HG03045 (cell line): ENCODE measurements around the gene LAMA4.
"Not testable (repeated sequence)": the region's sequence is repeated elsewhere in the genome, so short reads cannot be mapped to it uniquely, and the experiment has no call there.

Experiments used
- ATAC-seq: cut with Tn5 transposase; IDR thresholded peaks from one replicate; pipeline ENCODE4 v1.9.1; 2021; ENCODE audit warnings: mild to moderate bottlenecking, moderate library complexity; ENCODE audit not compliant: unreplicated experiment

LAMA4 gene

DNA sequence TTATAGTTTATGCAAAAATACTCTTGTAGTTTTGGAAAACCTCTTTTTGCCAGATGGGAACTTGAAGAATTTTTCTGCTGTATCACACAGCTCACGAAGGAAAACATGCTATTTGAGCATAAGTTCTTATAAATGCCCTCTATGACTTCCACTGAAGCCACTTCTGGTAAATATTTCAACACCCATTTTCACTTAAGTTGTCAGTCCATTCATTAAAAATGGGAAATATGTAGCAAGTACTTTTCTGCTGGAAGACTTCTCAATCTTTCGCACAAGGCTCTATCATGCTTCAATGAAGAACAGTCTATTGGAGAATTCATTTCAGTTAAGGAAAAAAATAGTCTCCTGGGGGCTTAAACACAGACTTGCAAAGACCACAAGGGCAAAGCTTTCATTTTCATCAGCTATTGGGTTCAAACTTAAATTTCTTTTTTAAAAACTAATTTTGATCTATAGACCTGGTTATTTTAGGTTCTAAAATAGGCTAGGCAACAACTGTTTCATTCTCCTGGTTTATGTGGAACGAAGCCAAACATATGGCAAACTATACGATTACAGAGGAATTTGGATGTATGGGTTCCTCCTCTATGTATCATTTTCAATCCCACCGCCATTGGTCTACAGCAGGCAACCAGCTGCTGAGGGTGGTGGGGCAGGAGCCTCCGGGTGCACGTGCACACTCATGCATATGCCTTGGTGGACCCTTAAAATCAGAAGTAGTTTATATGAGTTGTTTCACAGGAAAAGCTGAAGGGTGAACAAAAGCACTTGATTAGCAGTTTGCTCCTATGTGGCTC lies 38.7 kb downstream of the LAMA4 start:
- ATAC-seq, result no peak

DNA sequence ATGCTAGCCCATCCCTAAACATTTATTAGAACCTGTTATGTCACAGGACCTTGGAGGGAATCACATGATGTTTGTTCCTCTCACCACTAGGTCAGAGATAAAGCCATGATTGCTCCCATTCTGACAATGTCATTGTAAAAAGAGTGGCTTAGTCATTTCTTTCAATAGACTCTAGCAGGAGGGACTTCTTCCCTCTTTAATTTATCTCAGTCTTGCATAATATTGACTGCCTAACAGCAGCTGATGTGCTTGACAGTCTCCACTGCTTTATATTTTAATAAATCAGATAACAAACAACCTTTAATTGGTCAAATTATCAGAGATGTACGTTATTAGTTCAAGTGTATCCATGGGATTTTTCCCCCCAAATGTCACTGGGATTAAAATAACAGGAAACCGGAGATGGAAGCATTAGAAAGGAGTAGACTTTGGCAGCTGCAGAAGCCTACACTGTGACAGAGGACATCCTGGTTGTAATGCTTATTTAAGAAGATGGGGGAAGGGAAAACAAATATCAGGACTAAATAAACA lies 39.6 kb downstream of the LAMA4 start:
- ATAC-seq, result no peak

DNA sequence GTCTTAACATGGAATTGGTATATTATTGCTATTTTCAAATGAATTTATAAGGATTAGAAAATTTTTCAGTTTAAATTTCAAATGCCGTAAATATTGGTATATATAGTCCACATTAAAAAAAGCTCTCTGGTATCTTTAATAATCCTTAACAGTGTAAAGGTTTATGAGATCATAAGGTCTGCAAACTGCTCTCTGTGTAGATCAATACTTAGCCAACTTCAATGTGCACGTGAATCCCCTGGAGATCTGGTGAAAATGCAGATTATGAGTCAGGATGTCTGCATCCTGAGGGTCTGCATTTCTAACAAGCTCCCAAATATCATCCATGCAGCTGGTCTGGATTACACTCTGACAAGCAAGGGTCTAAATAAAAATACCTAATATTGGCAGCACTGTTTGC lies 43.5 kb downstream of the LAMA4 start:
- ATAC-seq, result no peak

DNA sequence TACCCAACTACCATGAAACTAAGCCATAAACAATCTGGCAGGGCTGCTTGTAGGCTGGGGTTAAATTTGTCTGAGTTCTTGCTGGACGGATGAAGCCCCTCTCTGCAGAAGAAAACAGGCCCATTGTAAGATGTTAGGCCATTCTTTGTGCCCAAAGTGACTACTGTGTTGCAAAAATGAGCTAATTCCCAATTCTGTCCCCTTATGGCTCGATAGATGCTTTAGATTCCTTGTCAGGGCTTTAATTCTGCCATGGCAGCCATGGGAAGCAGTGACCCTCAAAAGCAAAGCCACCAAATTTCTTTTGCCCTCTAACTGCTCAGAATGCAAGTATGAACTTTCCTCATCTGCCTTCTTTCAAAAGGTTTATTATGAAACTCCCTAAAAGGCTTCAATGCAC lies 45.2 kb downstream of the LAMA4 start:
- ATAC-seq, result no peak

DNA sequence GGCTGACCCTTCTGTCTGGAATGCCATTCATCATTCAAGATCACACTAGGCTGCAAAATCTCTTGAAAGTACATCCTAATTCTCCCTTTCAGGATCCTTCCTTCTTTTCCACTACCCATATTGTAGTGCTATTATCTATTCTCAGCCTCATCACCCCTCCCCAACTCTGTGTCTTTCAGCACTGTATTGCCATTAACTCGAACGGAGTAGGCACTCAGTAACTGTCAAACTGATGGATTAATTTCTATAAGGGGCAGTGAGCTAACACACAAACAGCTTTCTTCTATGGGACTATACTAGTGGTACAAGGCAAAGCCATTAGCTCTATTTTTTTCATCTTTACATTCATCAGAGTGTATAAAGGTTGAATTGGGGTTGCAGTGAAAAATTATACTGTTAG lies 46.6 kb downstream of the LAMA4 start:
- no peak for ATAC-seq

DNA sequence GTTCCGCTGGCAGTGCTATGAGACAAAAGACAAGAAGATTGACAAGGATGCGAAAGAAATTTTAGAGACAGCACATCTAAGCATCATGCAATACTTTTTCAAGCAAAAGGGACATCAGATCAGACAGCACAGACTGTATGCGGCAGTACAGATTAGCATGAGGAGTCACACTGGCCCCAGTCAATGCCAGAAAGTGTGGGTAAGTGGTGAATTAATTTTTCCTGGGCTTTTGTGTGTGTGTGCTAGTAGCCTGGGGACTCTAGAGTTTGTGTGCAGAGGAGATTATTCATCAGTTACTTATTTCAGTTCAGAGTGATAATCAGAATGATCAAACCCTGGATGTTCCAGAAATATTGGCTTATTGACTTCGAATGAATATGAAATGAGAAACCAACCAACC lies 47.2 kb downstream of the LAMA4 start:
- ATAC-seq, result no peak

DNA sequence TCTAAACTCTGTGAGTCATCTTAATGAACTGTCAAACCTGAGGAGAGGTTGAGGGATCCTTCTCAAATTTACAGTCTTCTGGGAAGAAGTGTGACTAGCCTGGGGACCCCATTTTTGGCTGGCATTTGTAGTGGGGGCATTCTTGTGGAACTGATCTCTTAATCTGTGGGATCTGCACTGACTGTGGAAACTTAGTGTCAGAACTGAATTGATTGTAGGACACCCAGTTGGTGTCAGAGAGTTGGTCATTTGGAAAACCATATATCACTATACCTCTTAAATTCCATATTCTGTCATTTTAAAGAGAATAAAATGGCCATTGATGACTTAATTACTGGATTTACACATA lies 48.3 kb downstream of the LAMA4 start:
- no peak for ATAC-seq

DNA sequence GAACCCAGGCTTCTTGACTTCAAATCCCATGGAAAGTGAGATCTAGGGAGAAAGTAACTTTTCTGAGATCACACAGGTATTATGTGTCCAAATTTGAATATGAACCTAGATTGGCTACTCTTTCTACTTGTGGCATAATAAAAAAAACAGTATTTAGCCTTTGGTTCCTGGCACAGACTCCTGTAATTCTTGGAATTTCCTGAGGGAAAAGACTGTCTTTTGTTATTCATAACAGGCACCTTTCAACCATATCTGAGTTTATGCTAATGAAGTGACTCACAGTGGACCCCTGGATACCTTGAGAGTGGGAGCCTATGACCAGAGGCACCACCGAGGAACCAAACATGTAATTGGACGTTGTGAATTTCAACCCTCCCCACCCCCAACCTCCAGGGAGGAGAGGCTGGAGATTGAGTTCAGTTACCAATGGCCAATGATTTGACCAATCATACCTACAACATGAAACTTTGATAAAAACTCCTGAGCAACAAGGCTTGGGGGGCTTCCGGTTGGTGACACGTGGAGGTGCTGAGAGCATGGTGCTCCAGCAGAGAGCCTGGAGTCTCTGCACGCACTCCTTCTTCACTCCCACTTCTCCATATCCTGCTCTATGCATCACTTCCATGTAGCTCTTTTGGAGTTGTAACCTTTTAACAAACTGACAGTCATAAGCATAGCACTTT lies 48.8 kb downstream of the LAMA4 start:
- no peak for ATAC-seq

DNA sequence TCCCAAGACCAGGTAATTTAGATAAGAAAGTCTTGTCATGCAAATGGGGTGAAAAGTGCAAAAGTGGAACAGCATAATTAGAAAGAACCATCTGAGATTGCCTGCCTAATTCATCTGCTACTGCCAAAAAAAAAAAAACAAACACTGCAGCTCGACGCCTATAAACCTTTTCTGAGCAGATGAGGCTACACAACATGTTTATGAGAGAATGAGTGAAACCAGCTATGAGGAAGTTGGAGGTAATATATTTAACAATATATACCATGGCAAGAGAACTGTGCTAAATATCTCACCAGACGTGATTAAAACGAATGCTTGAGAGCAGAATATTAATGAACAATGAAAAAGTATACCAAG lies 50.0 kb downstream of the LAMA4 start:
- no peak for ATAC-seq

DNA sequence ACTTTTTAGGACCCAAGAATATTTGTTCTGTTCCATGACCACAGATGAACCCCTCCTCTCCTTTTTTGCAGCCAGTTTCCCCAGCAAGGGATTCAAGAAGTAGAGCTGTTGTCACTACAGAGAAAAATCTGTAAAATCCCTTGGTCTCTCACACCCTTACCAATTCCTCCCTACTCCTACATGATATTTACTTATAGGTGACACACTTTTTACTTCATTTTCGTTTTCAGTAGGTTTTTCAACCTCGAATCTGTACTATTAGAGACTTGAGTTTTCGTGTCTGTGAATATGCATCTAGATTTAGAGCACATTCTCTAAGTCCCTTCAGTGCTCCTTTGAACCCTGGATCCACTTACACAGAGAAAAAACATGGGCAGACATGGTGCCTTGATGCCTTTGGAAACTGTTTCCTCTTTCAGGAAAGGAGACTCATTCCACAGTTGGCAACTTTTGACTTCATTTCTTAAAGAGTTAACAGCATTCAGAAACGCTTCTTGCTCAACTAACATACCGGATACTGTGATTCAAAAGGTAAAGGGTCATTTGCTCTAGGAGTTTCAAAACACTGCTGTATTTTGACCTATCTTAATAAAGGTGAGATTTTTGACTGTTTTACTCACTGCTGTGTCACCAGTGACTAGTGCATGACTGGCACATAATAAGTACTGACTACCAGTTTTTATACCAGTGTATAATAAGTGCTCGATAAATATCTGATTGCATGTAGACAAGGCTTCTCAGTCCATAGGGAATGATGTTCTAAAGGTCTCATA lies 50.6 kb downstream of the LAMA4 start:
- no peak for ATAC-seq

DNA sequence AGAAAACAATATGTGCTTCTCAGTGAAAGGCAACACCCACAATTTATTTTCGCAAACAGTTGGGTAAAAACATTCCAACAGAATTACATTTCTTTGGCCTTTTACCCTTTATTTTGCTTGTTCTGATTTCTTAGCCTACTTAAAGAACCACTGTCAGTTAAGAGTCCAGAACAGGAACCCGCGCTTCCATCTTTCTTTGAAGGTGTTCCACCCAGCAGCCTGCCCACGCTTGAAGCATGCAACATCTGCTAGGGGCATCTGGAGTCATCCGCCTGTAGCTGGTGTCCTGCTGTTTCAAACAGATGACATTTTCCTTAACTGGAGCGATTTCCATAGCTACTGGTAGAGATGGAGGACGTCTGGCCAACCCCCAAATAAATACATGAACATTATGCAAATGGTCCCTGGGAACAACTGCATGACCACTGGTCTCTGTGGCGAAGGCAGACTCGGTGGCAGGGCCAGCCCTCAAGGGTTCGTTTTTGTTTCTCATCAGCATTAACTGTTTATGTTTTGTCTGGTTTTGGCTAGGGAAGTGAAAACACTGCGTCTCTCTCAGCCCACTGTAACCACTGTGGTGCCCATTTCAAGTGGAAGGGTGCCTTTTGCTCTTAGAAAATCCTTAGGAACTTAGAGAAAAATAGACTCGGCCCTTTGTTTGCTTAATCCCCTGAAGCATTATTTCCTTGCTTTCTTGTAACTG lies 51.6 kb downstream of the LAMA4 start:
- ATAC-seq, result no peak

DNA sequence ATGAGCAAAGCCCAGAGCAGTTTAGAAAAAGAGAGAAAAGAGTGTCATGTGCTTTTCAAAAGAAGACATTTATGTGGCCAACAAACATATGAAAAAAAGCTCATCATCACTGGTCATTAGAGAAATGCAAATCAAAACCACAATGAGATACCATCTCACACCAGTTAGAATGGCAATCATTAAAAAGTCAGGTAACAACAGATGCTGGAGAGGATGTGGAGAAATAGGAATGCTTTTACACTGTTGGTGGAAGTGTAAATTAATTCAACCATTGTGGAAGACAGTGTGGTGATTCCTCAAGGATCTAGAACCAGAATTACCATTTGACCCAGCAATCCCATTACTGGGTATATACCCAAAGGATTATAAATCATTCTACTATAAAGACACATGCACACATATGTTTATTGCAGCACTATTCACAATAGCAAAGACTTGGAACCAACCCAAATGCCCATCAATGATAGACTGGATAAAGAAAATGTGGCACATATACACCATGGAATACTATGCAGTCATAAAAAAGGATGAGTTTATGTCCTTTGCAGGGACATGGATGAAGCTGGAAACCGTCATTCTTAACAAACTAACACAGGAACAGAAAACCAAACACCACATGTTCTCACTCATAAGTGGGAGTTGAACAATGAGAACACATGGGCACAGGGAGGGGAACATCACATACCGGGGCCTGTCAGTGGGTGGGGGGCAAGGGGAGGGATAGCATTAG lies 54.0 kb downstream of the LAMA4 start:
- ATAC-seq, result not testable (repeated sequence)

DNA sequence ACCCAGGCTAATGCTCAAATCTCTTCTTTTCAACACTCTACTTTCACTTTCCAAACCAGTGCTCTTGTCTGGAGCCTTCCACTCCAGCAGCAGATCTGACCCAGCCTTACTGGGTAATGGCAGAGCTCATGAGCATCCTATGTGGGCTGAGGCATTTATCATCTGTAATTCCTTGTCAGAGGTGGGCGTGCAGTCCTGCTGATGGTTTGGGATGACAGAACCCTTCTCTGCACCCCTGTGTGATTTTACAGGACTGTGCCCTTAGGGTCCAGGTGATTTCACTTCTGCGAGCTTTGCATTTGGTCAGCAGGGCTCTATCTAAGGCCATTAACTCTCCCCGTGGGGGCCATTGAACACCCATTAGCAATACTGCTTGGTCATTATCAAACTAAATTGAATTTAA lies 55.4 kb downstream of the LAMA4 start:
- no peak for ATAC-seq

DNA sequence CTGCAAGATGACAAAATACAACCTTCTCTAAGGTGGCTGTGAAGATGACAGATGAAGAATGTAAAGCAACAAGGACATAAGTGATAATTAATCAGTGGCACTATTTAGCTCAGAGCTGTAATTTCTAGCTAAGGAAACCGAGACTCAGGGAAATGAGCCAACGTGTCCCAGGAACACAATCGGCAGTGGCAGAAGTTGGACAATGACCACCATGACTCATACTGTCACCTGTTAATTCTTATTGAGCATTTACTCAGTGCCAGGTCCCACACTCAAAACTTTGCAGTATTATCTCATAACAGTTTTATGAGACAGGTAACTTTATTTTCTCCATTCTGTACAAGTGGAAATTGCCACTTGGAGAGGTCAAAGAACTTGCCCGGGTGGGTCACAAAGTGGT lies 55.8 kb downstream of the LAMA4 start:
- no peak for ATAC-seq

DNA sequence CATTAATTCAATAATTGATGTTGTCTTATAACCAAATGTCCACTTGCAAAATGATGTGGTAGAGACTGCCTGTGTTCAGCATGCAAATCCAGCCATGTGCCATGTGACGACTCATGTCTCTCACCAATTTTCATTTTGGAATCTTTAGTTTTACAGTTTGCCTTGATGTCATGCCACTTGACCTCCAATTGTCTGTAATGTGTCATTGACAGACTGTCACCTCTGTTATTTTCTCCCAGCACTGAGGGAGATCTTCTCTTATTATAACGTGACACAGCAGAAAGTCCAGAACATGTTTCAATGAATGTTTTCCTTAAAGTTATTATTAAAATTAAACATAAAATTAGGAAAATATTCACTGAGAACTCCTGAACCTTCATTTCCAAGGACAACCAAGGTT lies 56.7 kb downstream of the LAMA4 start:
- no peak for ATAC-seq

DNA sequence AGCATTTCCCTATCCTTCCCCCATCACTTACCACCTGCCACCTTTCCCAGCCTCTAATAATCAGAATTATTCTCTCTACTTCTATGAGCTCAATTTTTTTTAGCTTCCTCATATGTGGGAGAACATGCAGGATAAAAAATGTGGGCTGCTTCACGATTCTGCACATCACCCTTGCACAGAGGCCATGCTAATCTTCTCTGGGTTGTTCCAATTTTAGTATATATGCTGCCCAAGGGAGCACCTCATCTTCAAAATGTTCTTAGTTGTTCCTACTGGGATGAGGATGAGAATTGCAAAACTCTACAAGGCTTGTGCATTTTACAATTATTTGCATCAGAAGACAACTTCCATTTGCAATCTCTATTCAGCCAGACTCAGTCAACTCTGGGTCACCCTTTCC lies 58.1 kb downstream of the LAMA4 start:
- ATAC-seq, result no peak

DNA sequence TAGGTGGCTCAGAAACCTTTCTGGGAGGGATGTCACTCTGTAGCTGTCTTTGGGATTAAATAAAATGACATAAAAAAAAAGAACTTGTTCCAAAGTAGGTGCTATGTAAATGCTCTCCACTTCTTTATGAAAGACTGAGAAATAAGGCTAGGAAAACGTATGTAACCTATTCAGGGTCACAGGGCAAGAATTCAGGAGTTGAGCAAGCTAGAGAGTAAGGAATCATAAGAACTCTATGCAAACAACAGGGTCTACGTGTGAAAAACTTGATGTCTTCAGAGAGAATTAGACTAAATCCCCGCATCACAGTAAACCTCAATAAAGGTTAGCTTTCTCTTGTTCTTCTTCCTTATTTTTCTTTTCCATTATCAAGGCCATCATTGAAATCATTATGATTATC lies 59.2 kb downstream of the LAMA4 start:
- no peak for ATAC-seq

DNA sequence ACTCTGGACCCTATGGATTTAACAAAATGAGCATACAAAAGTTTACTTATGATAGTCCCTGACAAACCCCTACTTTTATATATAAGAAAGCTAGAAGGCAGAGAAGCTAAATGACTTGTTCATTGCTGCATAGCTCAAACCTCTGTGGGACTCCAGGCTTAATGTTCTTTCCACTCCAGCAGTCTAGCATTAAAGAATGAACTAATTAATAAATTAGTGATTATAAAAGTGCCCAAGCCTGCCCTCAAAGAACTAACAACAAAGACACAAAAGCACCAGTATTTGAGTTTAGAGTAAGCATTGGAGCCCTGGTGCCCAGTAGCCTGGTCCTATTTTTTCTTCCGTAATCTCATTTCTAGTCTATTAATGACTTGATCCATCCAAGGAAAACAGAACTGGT lies 59.9 kb downstream of the LAMA4 start:
- ATAC-seq, result no peak

DNA sequence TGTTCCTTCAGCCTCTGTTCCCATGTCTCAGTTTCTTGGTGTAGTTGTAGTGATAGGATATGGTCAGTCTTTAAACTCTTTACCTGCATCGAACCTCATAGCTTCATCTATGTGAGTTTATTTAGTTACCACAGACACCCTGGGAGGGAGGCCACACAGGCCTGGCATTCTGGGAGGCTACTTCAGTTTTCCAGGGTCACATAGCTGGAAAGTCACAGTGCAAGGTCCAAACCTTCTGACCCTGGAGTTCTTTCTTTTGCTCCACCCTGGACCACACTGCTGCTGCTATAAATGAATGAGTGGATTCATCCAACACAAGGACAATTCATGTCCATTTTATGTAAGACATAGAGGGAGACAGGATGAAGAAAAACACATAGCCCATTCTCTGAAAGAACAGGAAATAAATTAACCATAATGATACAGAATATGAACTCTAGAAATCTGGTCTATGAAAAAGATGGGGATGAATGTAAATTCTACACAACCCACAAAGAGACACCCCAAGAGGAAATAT lies 60.8 kb downstream of the LAMA4 start:
- ATAC-seq, result no peak

DNA sequence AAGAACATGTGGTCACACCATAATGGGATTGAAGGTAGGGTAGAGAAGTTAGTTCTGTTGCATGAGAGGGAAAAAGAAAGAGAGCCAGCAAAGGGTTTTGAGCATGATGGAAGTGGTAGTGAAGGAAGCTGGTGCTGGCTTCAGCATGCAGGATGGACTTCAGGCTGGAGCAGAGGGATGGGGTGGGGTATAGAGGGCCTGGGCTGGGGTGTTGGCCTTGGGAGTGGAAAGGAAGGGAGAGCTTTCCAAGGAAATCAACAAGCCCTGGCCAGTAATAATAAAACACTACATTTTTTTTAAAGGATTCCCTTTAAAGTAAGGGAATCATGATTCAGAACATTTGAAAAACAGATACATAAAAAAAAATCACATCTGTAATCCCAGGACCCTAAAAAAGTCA lies 61.2 kb downstream of the LAMA4 start:
- no peak for ATAC-seq
